ENCODE results near the gene CDC25A. TPM values are rescaled to one million over a fixed set of nuclear protein-coding genes. Genes with fewer than 3 reads are reported as not detected.

Gene CDC25A
- total RNA-seq, 1 donor from 2014 or later, result 51.8 TPM

DNA sequence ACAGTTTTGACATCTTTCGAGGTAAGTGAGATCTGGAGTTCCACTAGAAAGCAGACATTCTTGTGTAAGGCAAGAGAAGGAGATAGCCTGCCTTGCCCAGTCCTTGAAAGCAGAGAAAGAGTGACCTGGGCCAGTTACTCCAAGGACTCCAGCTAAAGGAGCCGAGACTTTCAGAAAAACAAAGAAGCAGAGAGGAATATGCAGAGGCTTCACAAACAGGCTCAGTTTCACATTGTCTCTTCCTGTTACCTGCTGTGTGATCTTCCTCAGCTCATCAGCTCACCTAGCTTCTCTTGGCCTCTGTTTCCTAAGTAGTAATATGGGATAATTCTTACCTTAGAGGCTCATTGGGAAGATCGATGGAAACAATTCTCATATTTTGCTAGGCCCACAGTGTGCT, 81.0 kb downstream of the CDC25A start:
- Histone ChIP-seq H3K27ac (no peak overlapping the region), H3K4me3 (no peak overlapping the region)

More for the DNA sequence above, 81.0 kb downstream of the CDC25A start:
- Mint-ChIP-seq H3K4me3 (no peak overlapping the region), H3K9me3 (no peaks in the 10 kb centered on the region), H3K27ac (no peak overlapping the region), H3K27me3 (ENCODE audit: insufficient read depth, low read depth) (peaks cover 7% of the 10 kb centered on the region), H3K36me3 (no peaks in the 10 kb centered on the region), H3K4me1 (no peaks in the 10 kb centered on the region)
- TF ChIP-seq EZH2phosphoT487 (IDR thresholded peaks at IDR 0.05), result no peak
- TF ChIP-seq, protein P1, sequence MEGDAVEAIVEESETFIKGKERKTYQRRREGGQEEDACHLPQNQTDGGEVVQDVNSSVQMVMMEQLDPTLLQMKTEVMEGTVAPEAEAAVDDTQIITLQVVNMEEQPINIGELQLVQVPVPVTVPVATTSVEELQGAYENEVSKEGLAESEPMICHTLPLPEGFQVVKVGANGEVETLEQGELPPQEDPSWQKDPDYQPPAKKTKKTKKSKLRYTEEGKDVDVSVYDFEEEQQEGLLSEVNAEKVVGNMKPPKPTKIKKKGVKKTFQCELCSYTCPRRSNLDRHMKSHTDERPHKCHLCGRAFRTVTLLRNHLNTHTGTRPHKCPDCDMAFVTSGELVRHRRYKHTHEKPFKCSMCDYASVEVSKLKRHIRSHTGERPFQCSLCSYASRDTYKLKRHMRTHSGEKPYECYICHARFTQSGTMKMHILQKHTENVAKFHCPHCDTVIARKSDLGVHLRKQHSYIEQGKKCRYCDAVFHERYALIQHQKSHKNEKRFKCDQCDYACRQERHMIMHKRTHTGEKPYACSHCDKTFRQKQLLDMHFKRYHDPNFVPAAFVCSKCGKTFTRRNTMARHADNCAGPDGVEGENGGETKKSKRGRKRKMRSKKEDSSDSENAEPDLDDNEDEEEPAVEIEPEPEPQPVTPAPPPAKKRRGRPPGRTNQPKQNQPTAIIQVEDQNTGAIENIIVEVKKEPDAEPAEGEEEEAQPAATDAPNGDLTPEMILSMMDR (IDR thresholded peaks at IDR 0.05), result no peak
- TF ChIP-seq EZH2 (IDR thresholded peaks at IDR 0.05), result no peak
- Histone ChIP-seq H3K4me2 (no peak overlapping the region), H3K79me2 (ENCODE audit: low read depth) (no peaks in the 10 kb centered on the region), H4K20me1 (ENCODE audit: low read depth) (no peaks in the 10 kb centered on the region), H3K9me3 (ENCODE audit: low read depth) (no peaks in the 10 kb centered on the region), H3K9ac (no peak overlapping the region), H3F3A (ENCODE audit: low read depth) (peaks cover 3% of the 10 kb centered on the region), H3K4me1 (no peaks in the 10 kb centered on the region), H3K36me3 (no peaks in the 10 kb centered on the region), H2AFZ (replicated peaks) (peak overlapping the region; percentile 63), H3K27me3 (no peaks in the 10 kb centered on the region)
- DNase-seq (ENCODE audit: low spot score), result no peak

MicroRNAs within 50 kb of the gene (microRNA counts, 767-probe panel; counts per million panel counts)
- microRNA hsa-miR-4443, result 460 counts per million, percentile 90 among the panel's probes with 10 or more counts

Small RNA genes lying within 50 kb of the gene (microRNA-seq; reads per million reads assigned to microRNA genes)
- gene MIR4443, result 0.73 reads per million

Small RNA genes lying within 50 kb of the gene (small RNA-seq; reads per million reads assigned to genes)
- not detected for gene MIR4443
- not detected for gene NDUFB1P1
- gene RNU7-128P, result not detected
- not detected for gene SNRPFP4

Other genes starting within 250 kb of the CDC25A start
- 54.6 and 66.6 TPM in 2 replicates for gene MAP4, start 172.0 kb downstream of the CDC25A start, total RNA-seq (ENCODE audit: low replicate concordance)
- gene CAMP, start 35.1 kb upstream of the CDC25A start, total RNA-seq (ENCODE audit: low replicate concordance), result not detected in 2 replicates
- gene ZNF589, start 52.7 kb upstream of the CDC25A start, total RNA-seq (ENCODE audit: low replicate concordance), result 49.9 and 57.3 TPM in 2 replicates
- gene NME6, start 113.0 kb upstream of the CDC25A start, total RNA-seq (ENCODE audit: low replicate concordance), result 18.8 and 26.5 TPM in 2 replicates
- not detected in 2 replicates for gene SPINK8, start 145.2 kb upstream of the CDC25A start, total RNA-seq (ENCODE audit: low replicate concordance)
- 0.82 and 1.4 TPM in 2 replicates for gene FBXW12, start 183.8 kb upstream of the CDC25A start, total RNA-seq (ENCODE audit: low replicate concordance)
- 53.6 and 142 TPM in 2 replicates for gene PLXNB1, start 241.7 kb upstream of the CDC25A start, total RNA-seq (ENCODE audit: low replicate concordance)

All from neural progenitor cell (in vitro differentiated cells).